ENCODE data around the gene CFB.
"Not testable (repeated sequence)": the region's sequence is repeated elsewhere in the genome, so short reads cannot be mapped to it uniquely, and the experiment has no call there.

CFB gene

GRCh38 chr6:31911826-31912585 lies 33.9 kb upstream of the CFB start:
- no peak for DNase-seq (ENCODE audit: low spot score)

GRCh38 chr6:31915351-31915750 lies 30.5 kb upstream of the CFB start:
- no peak for DNase-seq (ENCODE audit: low spot score)

GRCh38 chr6:31915756-31916155 lies 30.1 kb upstream of the CFB start:
- no peak for DNase-seq (ENCODE audit: low spot score)

GRCh38 chr6:31918069-31918720 lies 27.7 kb upstream of the CFB start:
- DNase-seq (ENCODE audit: low spot score) = no peak

- DNase-seq (ENCODE audit: low spot score) = no peak
These were observed 26.1 kb upstream of the CFB start for GRCh38 chr6:31919624-31920303.

GRCh38 chr6:31920811-31921210 lies 25.1 kb upstream of the CFB start:
- DNase-seq (ENCODE audit: low spot score) = no peak

GRCh38 chr6:31922942-31923341 lies 23.0 kb upstream of the CFB start:
- DNase-seq (ENCODE audit: low spot score) = no peak

- DNase-seq (ENCODE audit: low spot score) = no peak
These were observed 18.5 kb upstream of the CFB start, which contains the start of gene C2 for GRCh38 chr6:31927242-31927862. C2 (plus strand) TSS chr6:31927717; CDS start chr6:31927753, 36 bp downstream.

GRCh38 chr6:31927863-31928671 lies 17.8 kb upstream of the CFB start:
- no peak for DNase-seq (ENCODE audit: low spot score)

GRCh38 chr6:31928672-31928939 lies 17.3 kb upstream of the CFB start:
- no peak for DNase-seq (ENCODE audit: low spot score)

- DNase-seq (ENCODE audit: low spot score) = no peak
These were observed 14.9 kb upstream of the CFB start for GRCh38 chr6:31930962-31931361.

- not testable (repeated sequence) for DNase-seq (ENCODE audit: low spot score)
These were observed 13.8 kb upstream of the CFB start for GRCh38 chr6:31932137-31932536.

- no peak for DNase-seq (ENCODE audit: low spot score)
These were observed 12.4 kb upstream of the CFB start for GRCh38 chr6:31933537-31933936.

GRCh38 chr6:31935021-31935420 lies 10.9 kb upstream of the CFB start:
- no peak for DNase-seq (ENCODE audit: low spot score)

- DNase-seq (ENCODE audit: low spot score) = no peak
These were observed 10.1 kb upstream of the CFB start for GRCh38 chr6:31935823-31936222.

- DNase-seq (ENCODE audit: low spot score) = no peak
These were observed 5.6 kb upstream of the CFB start for GRCh38 chr6:31940256-31940664.

GRCh38 chr6:31943742-31944141 lies 2.2 kb upstream of the CFB start:
- DNase-seq (ENCODE audit: low spot score) = no peak

- DNase-seq (ENCODE audit: low spot score) = no peak
These were observed 765 bp upstream of the CFB start for GRCh38 chr6:31945154-31945506.

GRCh38 chr6:31946370-31946885 lies 533 bp downstream of the CFB start:
- no peak for DNase-seq (ENCODE audit: low spot score)

- no peak for DNase-seq (ENCODE audit: low spot score)
These were observed 1.3 kb downstream of the CFB start for GRCh38 chr6:31947070-31947675.

- no peak for DNase-seq (ENCODE audit: low spot score)
These were observed 2.0 kb downstream of the CFB start for GRCh38 chr6:31947864-31948263.

GRCh38 chr6:31948306-31948705 lies 2.4 kb downstream of the CFB start:
- DNase-seq (ENCODE audit: low spot score) = no peak
